ENCODE data around the gene ZNF710.
"Not testable (repeated sequence)": the region's sequence is repeated elsewhere in the genome, so short reads cannot be mapped to it uniquely, and the experiment has no call there.

Gene ZNF710

DNA sequence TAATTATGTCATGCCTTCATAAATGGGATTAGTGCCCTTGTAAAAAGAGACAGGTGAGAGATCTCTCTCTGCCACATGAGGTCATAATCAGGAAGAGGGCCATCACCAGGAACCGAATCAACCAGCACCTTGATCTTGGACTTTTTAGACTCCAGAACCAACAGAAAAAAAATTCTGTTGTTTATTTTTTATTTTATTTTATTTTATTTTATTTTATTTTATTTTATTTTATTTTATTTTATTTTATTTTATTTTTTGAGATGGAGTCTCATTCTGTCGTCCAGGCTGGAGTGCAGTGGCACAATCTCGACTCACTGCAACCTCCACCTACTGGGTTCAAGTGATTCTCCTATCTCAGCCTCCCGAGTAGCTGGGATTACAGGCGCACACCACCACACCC lies 106.9 kb downstream of the ZNF710 start:
- not testable (repeated sequence) for DNase-seq

DNA sequence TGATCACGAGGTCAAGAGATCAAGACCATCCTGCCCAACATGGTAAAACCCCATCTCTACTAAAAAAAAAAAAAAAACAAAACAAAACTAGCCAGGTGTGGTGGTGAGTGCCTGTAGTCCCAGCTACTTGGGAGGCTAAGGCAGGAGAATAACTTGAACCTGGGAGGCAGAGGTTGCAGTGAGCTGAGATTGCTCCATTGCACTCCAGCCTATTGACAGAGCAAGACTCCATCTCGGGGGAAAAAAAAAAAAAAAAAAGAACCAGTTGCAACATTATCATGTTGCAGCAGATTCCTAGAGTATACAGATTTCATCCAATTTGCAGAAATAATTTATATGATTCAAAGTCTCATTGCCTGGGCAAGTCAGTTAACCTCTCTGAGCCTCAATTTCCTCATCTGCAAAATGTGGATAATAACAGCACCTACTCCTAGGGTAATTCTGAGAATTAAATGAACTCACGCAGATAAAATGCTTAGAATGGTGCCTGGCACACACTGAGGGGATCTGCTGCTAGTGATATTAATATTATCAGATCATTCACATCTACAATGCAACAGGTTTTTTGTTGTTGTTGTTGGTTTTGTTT lies 108.1 kb downstream of the ZNF710 start:
- DNase-seq: not testable (repeated sequence)

DNA sequence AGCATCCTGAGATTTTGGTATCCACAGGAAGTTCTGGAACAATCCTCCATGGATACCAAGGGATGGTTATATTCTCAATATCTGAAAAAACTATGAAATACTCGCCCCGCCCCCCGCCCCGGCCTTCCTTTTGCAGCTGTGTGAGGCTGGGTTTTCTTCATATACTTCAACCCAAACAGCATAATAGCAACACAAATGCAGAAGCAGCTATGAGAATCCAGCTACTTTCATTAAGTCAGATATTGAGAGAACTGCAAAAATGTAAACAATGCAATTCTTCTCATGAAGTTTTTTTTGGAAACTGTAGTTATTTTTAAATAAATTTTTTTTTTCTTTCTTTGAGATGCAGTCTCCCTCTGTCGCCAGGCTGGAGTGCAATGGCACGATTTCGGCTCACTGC lies 112.0 kb downstream of the ZNF710 start:
- no peak for DNase-seq

DNA sequence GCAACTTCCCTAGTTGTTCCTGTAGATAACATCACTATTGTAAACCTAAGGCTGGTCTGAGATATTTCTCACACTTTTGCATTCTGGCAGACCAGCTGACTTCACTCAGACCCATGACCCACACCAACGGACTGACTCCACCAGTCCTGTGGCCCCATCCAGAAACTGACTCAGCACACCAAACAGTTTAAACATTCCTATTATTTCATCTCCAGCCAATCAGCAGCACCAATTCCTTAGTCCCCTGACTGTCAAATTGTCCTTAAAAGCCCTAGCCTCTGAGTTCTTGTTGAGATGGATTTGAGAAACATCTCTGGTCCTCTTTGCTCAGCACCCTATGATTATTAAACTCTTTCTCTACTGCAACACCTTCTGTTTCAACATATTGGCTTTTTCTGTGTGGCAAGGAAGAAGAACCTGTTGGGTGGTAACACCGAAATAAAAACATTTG lies 113.4 kb downstream of the ZNF710 start:
- DNase-seq: no peak

DNA sequence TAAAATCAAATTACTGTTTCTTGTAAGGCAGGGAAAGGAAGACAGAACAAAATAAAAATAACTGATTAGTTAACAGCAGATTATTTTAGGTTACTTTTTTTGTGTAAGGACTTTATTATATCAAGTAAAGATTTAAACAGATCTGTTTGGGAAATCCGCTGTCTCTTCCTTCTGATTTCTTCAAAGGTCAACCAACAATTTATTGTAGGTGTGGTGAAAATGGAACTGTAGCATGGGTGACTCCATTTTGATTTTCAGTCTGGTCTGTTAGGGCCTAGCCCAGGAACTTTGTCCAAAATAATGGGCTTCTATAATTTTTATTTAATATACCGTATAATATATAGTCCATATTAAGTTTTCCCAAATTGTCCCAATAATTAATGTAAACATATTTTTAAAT lies 114.7 kb downstream of the ZNF710 start:
- DNase-seq: no peak

DNA sequence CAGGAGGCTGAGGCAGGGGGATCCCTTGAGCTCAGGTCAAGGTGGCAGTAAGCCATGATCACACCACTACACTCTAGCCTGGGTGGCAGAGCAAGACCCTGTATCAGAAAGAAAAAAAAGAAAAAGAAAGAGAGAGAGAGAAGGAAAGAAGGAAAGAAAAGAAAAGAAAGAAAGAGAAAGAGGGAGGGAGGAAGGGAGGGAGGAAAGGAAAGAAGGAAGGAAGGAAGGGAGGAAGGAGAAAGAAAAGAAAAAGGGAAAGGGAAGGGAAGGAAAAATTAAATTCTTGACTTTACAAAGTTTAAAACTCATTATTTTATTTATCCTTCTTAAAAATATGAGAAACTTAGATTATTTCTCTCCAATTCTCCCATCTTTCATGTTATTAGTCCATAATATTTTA lies 118.2 kb downstream of the ZNF710 start:
- no peak for DNase-seq

DNA sequence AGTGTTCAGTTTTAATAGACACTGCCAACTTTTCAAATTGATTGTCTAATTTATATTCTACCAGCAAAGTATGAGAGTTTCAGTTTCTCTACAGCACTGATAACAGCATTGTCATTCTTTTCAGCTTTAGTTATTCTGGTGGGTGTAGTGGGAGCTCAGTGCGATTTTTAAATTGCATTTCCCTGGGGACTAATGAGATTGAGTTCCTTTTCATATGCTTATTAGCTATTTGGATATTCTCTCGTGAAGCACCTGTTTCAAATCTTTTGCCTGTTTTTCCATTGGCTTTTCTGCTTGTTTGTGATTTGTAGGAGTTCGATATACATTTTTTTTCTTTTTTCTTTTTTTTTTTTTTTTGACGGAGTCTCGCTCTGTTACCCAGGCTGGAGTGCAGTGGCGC lies 120.0 kb downstream of the ZNF710 start:
- no peak for DNase-seq

DNA sequence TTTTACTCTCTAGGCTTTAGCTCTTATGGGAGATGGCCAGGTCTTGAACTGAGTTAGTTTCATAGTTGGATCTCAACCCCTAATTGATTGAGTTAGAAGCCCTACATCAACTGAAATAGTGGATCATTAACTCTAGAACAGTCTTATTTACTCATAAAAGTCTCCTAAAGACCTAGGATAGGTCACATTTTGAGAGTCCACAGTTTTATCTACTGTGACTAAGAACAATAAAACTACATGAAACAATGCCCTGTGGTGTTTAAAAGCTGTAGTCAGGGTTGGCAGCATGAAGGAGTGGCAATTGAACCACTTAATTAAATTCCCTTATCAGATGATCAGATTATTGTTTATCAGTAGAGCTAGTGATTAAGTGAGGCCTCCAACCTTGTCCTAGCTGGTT lies 123.4 kb downstream of the ZNF710 start:
- DNase-seq: no peak

DNA sequence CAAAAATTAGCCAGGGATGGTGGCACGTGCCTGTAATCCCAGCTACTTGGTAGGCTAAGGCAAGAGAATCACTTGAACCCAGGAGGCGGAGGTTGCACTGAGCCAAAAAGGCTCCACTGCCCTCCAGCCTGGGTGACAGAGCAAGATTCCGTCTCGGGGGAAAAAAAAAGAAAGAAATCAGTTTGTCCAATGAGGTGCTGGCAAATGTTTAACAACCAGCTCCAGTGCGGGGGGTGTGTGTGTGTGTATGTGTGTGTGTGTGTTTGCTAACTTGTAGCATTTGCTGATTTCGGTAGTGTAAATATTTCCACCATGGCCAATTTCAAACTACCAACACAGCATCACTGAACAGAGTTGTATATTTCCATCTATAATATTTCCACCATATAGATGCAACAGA lies 124.9 kb downstream of the ZNF710 start:
- no peak for DNase-seq

DNA sequence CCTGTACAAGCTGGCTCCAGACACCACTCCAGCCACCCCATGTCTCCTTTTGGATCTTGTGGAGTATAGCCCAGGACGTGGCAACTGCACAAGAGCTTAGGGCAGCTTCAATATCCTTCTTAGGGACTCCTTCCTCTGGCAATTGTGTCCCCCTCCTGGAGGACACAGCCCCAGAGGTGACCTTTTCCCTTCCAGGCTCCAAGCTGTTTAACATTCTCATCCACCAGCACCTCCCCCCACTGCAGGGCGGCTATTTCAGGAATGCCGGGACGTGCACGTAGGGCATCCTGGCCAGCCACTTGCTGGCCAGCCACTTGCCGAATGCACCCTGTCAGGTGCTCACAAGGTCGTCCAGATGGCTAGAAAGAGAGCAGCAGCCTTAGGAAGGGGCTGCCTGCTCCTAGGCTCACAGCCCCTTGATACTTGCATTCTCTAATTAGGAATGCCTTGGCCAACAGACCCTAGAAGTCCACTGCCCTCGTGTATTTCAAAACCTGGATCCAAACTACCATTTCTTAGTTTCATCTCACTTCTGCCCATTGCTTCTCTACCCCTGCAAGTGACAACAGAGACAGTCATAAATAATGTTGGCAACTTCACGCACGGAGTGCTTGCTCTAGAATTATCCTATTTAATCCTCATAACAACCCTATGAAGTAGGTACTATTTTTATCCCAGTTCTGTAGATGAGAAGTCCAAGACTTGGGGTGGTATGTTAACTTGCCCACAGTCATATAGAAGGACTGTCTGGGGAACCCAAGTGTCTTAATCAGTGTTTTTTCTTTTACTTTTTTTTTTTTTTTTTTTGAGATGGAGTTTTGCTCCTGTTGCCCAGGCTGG lies 125.7 kb downstream of the ZNF710 start:
- no peak for DNase-seq

DNA sequence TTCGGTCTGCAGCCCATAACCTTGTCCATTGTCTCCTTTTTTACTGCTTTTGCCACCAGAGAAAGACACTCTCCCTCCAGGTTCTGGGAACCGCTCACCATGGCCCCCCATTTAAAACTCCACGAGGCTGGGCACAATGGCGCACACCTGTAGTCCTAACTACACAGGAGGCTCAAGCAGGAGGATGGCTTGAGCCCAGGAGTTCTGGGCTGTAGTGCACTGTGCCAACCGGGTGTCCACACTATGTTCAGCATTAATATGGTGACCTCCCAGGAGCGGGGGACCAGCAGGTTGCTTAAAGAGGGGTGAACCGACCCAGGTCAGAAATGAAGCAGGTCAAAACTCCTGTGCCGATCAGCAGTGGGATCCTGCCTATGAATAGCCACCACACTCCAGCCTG lies 129.2 kb downstream of the ZNF710 start:
- DNase-seq: no peak
